Transverse colon (tissue), 4 donors: Measurements from ENCODE around the gene SPIN2A. TPM values are rescaled to one million over a fixed set of nuclear protein-coding genes. Genes with fewer than 3 reads are reported as not detected.
"Not testable (repeated sequence)": the region's sequence is repeated elsewhere in the genome, so short reads cannot be mapped to it uniquely, and the experiment has no call there.

Source experiments
- DNase-seq: peaks from one replicate; pipeline ENCODE4 v3.0.0-alpha.2; 2019
- H3K27ac ChIP-seq, 4 donors: fragments of 200-600 bp; sonication (generic); 2 replicates each; pipeline ENCODE4 v1.5.1; 2016 to 2018; ENCODE audit warnings: inconsistent platforms in 4 of 4
- H3K27me3 ChIP-seq: fragments of 200-600 bp; sonication (generic); 2 replicates; pipeline ENCODE4 v1.5.1; 2017; ENCODE audit warnings: inconsistent platforms
- H3K36me3 ChIP-seq, 4 donors: fragments of 200-600 bp; sonication (generic); 2 replicates each; pipeline ENCODE4 v1.5.1; 2017 to 2019; ENCODE audit warnings: inconsistent platforms in 4 of 4
- H3K4me1 ChIP-seq, 4 donors: fragments of 200-600 bp; sonication (generic); 2 replicates each; pipeline ENCODE4 v1.5.1; 2017 to 2020; ENCODE audit warnings: inconsistent platforms in 4 of 4
- H3K4me3 ChIP-seq, 4 donors: fragments of 200-600 bp; sonication (generic); 1 replicate in 1 of 4; 2 replicates in 3 of 4; pipeline versions ENCODE4 v1.5.1 to v1.6.1; 2017 to 2019; ENCODE audit warnings: inconsistent platforms in 4 of 4
- H3K9me3 ChIP-seq, 2 donors: fragments of 200-600 bp; sonication (generic); 2 replicates each; pipeline ENCODE4 v1.5.1; 2017 to 2019; ENCODE audit warnings: inconsistent platforms in 2 of 2
- CTCF ChIP-seq, 5 experiments: fragments of 200-600 bp in 3 of 5; fragments of 450-650 bp in 2 of 5; sonication (generic) in 3 of 5; IDR thresholded peaks; 1 replicate in 2 of 5; 2 replicates in 3 of 5; pipeline ENCODE4 v1.5.1; 2016 to 2017; ENCODE audit warnings: antibody characterized with exemption in 5 of 5, inconsistent platforms in 3 of 5, mild to moderate bottlenecking in 2 of 5, moderate library complexity in 1 of 5
- EP300 ChIP-seq: sonication (generic); formaldehyde crosslinking; IDR thresholded peaks from one replicate; pipeline ENCODE4 v1.6.1; 2017; ENCODE audit warnings: antibody characterized with exemption, low read depth
- POLR2A ChIP-seq: fragments of 450-650 bp; IDR thresholded peaks from one replicate; pipeline ENCODE4 v1.6.1; 2016; ENCODE audit warnings: antibody characterized with exemption, mild to moderate bottlenecking, moderate library complexity
- POLR2AphosphoS5 ChIP-seq, 3 donors: sonication (generic); formaldehyde crosslinking; IDR thresholded peaks; one replicate each; pipeline ENCODE4 v1.6.1; 2016; ENCODE audit warnings: antibody characterized with exemption in 3 of 3
- WGBS, 2 donors: methylation state at CpG; one replicate each; pipeline ENCODE4 v1.1.5; 2018; ENCODE audit warnings: low coverage in 1 of 2; 5-methylcytosine and 5-hydroxymethylcytosine counted together
- in situ Hi-C, 4 donors: fragments of 200-750 bp; cut with MboI; loops; one replicate each; pipeline versions ENCODE4 v1.15.0 to v1.15.1; 2017; ENCODE audit warnings: low sequenced_read_pairs in 3 of 4, low pct_ligation_motif_present in 1 of 4, low pct_unique_long_range_greater_than_20kb in 1 of 4
- intact Hi-C: fragments of 100-400 bp; cut with DNase I; formaldehyde crosslinking; loops from one replicate; pipeline ENCODE4 v1.15.1; 2023; ENCODE audit warnings: low total_unique reads
- total RNA-seq, 4 donors: library from RNA; depleted of rRNA; stranded (reverse); fragments of >200 nt; gene quantifications; one replicate each; pipeline ENCODE4 v1.1.0, GENCODE V29; 2016

The SPIN2A gene
- total RNA-seq, 4 donors from 2014 or later, result 0.64 to 15.7 (median 1.2) TPM; not detected in 1

DNA sequence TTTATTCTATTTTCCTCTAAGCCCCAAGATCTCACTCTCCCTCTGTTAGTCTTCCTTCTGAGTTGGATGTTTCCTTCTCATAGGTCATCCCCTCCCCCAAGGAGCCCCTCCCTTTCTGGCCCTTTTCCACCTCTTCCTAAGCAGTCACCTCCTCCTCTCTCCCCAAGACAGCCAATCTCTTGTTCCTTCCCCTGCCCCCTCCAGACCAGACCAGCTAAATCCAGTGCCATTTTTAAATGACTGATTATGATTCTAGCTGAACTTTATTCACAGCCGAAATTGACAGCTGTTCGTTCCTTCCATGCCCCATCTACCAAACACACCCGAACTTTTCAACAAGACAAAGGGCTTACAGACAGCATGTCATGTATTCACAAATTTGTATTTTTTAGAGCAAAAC lies 1.9 kb downstream of the SPIN2A start:
- Histone ChIP-seq H3K4me1 (no peaks in the 10 kb centered on the region), H3K27me3 (no peaks in the 10 kb centered on the region), H3K4me3 (no peak overlapping the region), H3K9me3 (no peaks in the 10 kb centered on the region), H3K36me3 (no peaks in the 10 kb centered on the region), H3K27ac (no peak overlapping the region)
- intact Hi-C loops, result no loop called here
- TF ChIP-seq EP300 (no peak), CTCF (IDR thresholded peaks at IDR 0.05) (no peak), POLR2AphosphoS5 (IDR thresholded peaks at IDR 0.05) (no peak), POLR2A (no peak)
- 96 to 100% methylated on average over 3 of the region's 3 CpGs for WGBS, 2 donors
- DNase-seq, result no peak
- in situ Hi-C loops, result no loop called here

GRCh38 chrX:57134702-57135101 lies 2.5 kb downstream of the SPIN2A start:
- Histone ChIP-seq H3K4me3 (no peak overlapping the region), H3K9me3 (no peaks in the 10 kb centered on the region), H3K27me3 (no peaks in the 10 kb centered on the region), H3K27ac (no peak overlapping the region), H3K4me1 (no peaks in the 10 kb centered on the region), H3K36me3 (no peaks in the 10 kb centered on the region)
- intact Hi-C loops, result no loop called here
- no peak for DNase-seq
- TF ChIP-seq POLR2AphosphoS5 (IDR thresholded peaks at IDR 0.05), result no peak
- TF ChIP-seq POLR2A, result no peak
- no peak for TF ChIP-seq CTCF (IDR thresholded peaks at IDR 0.05)
- no peak for TF ChIP-seq EP300
- in situ Hi-C loops, result no loop called here
- 82% methylated on average over 3 of the region's 3 CpGs; no CpG with 5 or more reads in 1 of the 2 donors for WGBS, 2 donors

DNA sequence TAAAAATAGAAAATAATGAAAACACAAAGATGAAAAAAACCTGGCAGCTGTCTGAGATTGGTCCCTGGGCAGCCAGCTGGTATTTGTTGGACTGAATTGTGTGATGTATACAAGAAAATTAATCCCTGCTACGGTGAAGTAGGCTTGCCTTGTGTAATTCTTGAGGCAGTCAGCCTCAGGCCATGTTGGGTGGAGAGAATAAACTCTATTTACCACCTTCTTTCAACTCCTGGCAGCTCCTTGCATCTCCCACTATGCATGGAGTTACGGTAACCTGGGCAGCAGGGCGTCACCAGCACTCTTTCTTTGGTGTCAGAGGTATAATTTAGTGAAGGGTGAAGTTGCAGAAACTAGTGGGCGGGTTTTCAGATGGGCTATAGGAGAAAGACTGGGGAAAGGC lies 3.5 kb downstream of the SPIN2A start:
- in situ Hi-C loops, result no loop called here
- 53% methylated on average over 4 of the region's 4 CpGs; no CpG with 5 or more reads in 1 of the 2 donors for WGBS, 2 donors
- TF ChIP-seq EP300 (no peak), CTCF (IDR thresholded peaks at IDR 0.05) (no peak), POLR2AphosphoS5 (IDR thresholded peaks at IDR 0.05) (no peak), POLR2A (no peak)

GRCh38 chrX:57133284-57133683 lies 3.9 kb downstream of the SPIN2A start:
- WGBS, 2 donors, result 33 to 41% methylated on average over 2 to 4 of the region's 4 CpGs
- DNase-seq, result peak; percentile 22

More for the DNA sequence above, 3.5 kb downstream of the SPIN2A start:
- H3K9me3 ChIP-seq, result no peaks in the 10 kb centered on the region
- no peaks in the 10 kb centered on the region for H3K36me3 ChIP-seq
- H3K4me1 ChIP-seq, result no peaks in the 10 kb centered on the region
- H3K4me3 ChIP-seq, result no peak overlapping the region
- H3K27ac ChIP-seq, result no peak overlapping the region
- intact Hi-C loops, result no loop called here
- no peaks in the 10 kb centered on the region for H3K27me3 ChIP-seq
- DNase-seq, result no peak

DNA sequence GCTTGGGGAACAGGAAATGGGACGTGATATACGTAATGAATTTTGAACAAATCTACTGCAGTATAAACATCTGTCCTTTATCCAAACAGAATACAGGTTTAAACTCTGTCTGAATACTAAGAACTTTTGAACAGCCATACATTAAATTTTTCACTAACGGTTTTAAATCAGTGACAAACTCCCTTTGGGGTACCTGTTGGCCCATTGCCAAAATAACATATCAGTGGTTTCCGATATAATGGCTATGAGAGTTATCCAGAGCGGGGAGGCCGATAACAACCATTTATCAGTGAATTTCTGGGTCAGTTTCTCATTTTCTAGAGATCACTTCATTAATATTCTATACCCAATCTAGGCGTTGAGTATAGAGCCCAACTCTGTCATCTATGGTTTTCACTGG lies 5.2 kb downstream of the SPIN2A start:
- intact Hi-C loops, result no loop called here

More at GRCh38 chrX:57133284-57133683, 3.9 kb downstream of the SPIN2A start:
- H3K27ac ChIP-seq, H3K4me3 ChIP-seq, H3K36me3 ChIP-seq, H3K27me3 ChIP-seq, intact Hi-C loops, H3K4me1 ChIP-seq, H3K9me3 ChIP-seq, in situ Hi-C loops: not testable (repeated sequence)

More for the DNA sequence above, 5.2 kb downstream of the SPIN2A start:
- Histone ChIP-seq H3K4me3 (no peak overlapping the region), H3K27ac (no peak overlapping the region), H3K9me3 (no peaks in the 10 kb centered on the region), H3K36me3 (no peaks in the 10 kb centered on the region), H3K27me3 (no peaks in the 10 kb centered on the region), H3K4me1 (no peaks in the 10 kb centered on the region)
- in situ Hi-C loops, result no loop called here
- no peak for DNase-seq
- TF ChIP-seq CTCF (IDR thresholded peaks at IDR 0.05) (no peak), POLR2AphosphoS5 (IDR thresholded peaks at IDR 0.05) (no peak), POLR2A (no peak), EP300 (no peak)
- WGBS, 2 donors, result 85% methylated on average over 7 of the region's 7 CpGs; no CpG with 5 or more reads in 1 of the 2 donors
